HG03469 (cell line): ENCODE data around the gene AGK.
"Not testable (repeated sequence)": the region's sequence is repeated elsewhere in the genome, so short reads cannot be mapped to it uniquely, and the experiment has no call there.

ENCODE experiments used
- ATAC-seq: cut with Tn5 transposase; IDR thresholded peaks from one replicate; pipeline ENCODE4 v1.9.1; 2021; ENCODE audit warnings: mild to moderate bottlenecking, moderate library complexity, moderate number of reproducible peaks; ENCODE audit not compliant: unreplicated experiment

The AGK gene

GRCh38 chr7:141674171-141674671, 123.0 kb downstream of the AGK start:
- ATAC-seq, result no peak

DNA sequence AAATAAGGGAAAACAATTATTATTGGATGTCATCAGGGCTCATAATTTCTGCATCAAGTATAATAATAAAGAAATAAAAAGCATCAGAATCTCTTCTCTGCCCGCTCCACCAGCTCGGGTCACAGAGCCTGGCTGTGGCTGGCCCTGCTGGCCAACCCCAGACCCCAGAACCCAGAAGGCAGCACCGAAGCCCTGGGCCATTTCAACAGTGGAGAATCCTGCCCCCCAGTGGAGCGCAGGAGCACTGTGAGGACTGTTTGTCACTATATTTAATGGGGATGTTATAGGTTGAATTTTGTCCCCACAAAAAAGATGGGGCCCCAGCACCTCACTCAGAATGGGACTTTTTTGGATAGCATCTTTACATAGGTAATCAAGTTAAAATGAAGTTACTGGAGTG, 123.5 kb downstream of the AGK start:
- no peak for ATAC-seq

- no peak for ATAC-seq
Observed at GRCh38 chr7:141675436-141676215, 124.4 kb downstream of the AGK start.

- ATAC-seq, result no peak
Observed at GRCh38 chr7:141676618-141677017, 125.4 kb downstream of the AGK start.

DNA sequence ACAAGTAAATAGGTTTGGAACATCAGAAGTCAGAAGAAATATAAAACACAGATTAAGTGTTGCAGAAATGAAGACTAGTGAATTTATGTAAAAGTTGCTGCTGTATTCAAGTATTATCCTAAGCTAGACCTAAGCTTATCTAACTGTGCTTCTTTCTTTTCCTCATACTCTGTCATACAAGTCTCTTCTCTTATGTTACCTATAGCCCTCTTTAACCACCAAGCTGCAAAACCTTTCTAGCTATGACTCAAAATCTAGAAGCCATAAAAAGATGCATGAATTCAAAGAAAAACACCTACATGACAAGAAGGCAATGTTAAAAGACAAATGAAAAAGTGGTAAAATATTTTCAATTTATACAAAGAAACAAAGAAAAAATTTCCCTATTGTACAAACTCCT, 127.8 kb downstream of the AGK start:
- ATAC-seq, result peak; percentile 62

GRCh38 chr7:141685285-141686023, 134.2 kb downstream of the AGK start:
- ATAC-seq, result no peak

DNA sequence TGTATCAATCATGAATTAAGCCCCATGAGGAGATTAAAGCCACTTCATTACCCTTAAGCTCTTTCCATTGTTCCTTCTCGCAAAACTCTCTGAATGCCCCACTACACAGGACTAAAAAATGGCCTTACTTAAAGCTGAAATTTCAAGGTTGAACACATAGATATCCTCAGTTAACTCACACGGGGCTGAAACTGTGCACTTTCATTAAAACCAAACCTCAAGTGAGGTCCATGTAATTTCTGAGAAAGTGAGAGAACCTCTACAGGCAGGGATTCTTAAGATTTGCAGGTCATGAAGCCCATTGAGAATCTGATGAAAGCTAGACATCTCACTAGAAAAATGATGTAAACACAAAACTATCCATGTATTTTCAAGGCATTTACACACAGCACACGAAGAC, 134.9 kb downstream of the AGK start:
- no peak for ATAC-seq

DNA sequence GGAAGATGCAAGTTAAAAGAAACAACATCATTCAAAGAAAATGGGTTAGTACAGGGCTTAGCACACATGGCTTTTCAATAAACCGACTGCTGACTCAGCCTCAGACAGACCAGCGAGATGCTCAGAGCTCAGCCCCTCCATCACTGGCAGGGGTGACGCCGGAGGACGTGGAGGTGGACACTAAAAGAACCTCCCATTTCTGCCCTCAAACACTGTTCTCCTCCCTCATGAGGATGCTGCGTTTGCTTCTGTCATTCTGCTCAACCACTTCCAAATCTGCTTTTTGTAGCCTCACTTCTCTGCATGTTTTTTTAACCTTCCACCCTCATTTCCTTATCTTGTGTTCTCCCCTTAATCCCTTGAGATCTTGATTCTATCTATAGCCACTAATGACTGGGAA, 135.5 kb downstream of the AGK start:
- ATAC-seq, result no peak

DNA sequence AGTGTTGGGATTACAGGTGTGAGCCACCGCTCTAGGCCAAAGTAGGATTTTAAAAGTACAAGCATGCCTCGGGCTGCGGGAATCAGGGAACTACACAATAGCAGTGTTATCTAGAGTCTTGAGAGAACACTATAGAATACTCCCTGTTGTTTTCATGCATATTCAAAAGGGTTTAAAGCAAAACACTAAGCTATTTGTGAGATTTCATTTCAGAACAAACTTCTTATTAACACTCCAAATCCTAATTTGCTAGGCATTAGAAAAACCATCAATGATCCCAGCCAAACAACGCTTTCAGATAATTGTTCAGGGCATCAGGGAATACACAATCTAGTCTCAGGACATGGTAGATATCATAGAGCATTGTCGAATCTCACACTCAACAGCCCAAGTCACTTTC, 136.8 kb downstream of the AGK start:
- no peak for ATAC-seq

- not testable (repeated sequence) for ATAC-seq
Observed at GRCh38 chr7:141689072-141689825, 138.0 kb downstream of the AGK start.

GRCh38 chr7:141691540-141691939, 140.3 kb downstream of the AGK start:
- no peak for ATAC-seq

GRCh38 chr7:141691961-141692360, 140.8 kb downstream of the AGK start:
- ATAC-seq, result no peak

GRCh38 chr7:141693082-141693481, 141.9 kb downstream of the AGK start:
- ATAC-seq, result no peak

DNA sequence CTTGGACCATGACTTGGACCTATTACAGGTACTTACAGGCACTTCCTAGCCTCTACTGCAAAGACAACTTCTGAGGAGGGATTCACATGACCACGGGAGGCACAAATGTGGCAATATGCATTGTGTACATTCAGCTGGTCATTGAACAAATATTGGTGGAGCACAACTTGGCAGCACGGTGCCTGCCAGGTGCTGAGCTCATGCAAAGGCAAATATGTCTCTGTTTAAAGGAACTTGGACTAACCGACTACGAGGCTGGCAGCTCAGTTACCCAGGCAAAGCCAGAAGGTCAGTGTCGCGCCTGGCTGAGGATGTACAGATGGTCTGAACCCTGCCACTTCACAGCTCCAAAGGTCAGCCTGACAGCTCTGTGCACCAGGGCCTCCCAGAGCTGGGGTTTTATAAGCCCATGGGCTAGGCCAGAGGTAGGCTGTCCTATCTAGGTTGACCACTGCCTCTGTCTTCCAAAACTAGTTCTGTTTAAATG, 144.6 kb downstream of the AGK start:
- no peak for ATAC-seq

GRCh38 chr7:141696348-141696747, 145.1 kb downstream of the AGK start:
- ATAC-seq, result no peak

GRCh38 chr7:141697211-141697871, 146.1 kb downstream of the AGK start:
- no peak for ATAC-seq

GRCh38 chr7:141698247-141699015, 147.2 kb downstream of the AGK start:
- no peak for ATAC-seq

- ATAC-seq, result no peak
Observed at GRCh38 chr7:141699860-141700259, 148.7 kb downstream of the AGK start.

- ATAC-seq, result no peak
Observed at GRCh38 chr7:141700296-141700847, 149.2 kb downstream of the AGK start.
